Measurements from ENCODE around the gene ALAS1.
"Not testable (repeated sequence)": the region's sequence is repeated elsewhere in the genome, so short reads cannot be mapped to it uniquely, and the experiment has no call there.

The ALAS1 gene

DNA sequence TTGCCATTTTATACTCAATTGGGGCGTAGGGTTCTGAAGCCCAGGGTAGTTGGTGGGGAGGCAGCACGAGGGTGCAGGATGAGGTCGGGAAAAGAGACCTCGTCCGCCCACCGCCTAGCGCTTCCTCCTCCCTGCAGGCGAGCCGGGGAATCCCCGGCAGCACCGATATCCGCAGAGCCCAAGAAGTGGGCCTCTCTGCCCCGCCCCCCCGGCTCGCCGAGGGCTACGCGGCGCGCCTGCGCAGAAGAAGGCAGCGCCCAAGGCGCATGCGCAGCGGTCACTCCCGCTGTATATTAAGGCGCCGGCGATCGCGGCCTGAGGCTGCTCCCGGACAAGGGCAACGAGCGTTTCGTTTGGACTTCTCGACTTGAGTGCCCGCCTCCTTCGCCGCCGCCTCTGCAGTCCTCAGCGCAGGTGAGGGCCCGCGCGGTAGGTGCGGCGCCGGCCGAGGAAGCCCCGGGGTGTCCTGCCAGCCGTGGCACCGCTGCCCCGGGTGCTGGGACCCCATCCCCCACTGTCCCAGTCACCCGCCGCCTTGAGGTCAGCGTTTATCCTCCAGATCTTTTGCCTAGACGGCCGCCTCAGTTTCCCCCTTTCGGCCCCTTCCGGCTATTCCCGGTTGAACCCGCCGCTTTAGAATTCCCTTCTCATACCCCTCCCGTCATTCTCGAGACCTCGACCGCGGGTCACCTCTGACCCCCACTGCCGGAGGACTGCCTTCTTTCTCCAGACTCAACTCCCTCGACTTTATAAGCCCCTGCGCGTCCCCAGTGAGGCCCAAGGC is at the start of gene ALAS1:
Gene ALAS1 (plus strand): TSS at position 319 of the 784 bp plus-strand sequence. CDS start 1,082 bp downstream, outside the sequence.
- DNase-seq = peak; percentile 88

- DNase-seq = no peak
Observed at GRCh38 chr3:52149021-52149420, 48.9 kb upstream of the ALAS1 start.

GRCh38 chr3:52149726-52150125 is 48.2 kb upstream of the ALAS1 start:
- DNase-seq = no peak

DNA sequence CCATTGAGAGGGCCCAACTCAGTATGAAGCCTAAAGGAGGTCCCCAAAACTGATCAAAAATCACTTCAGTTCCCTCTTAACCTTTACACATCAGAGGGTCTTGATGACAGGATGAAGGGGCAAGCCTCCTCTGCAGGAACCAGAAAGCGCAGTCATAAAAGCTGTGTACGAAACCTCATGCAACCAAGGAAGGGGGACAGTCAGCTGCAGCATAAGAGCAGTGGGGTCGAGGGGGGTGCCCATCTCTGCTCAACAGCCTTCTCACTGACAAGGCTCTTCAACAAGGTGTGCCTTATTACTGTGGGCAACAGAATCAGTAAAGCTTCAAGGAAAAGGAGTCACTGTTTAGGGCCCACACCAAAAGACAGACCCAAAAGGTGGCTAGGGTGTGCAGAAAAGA is 47.6 kb upstream of the ALAS1 start:
- DNase-seq = no peak

- DNase-seq = no peak
Observed at GRCh38 chr3:52150860-52151259, 47.1 kb upstream of the ALAS1 start.

- DNase-seq = not testable (repeated sequence)
Observed at GRCh38 chr3:52151991-52152390, 46.0 kb upstream of the ALAS1 start.

GRCh38 chr3:52153389-52154096 is 44.4 kb upstream of the ALAS1 start:
- peak; percentile 86 for DNase-seq

DNA sequence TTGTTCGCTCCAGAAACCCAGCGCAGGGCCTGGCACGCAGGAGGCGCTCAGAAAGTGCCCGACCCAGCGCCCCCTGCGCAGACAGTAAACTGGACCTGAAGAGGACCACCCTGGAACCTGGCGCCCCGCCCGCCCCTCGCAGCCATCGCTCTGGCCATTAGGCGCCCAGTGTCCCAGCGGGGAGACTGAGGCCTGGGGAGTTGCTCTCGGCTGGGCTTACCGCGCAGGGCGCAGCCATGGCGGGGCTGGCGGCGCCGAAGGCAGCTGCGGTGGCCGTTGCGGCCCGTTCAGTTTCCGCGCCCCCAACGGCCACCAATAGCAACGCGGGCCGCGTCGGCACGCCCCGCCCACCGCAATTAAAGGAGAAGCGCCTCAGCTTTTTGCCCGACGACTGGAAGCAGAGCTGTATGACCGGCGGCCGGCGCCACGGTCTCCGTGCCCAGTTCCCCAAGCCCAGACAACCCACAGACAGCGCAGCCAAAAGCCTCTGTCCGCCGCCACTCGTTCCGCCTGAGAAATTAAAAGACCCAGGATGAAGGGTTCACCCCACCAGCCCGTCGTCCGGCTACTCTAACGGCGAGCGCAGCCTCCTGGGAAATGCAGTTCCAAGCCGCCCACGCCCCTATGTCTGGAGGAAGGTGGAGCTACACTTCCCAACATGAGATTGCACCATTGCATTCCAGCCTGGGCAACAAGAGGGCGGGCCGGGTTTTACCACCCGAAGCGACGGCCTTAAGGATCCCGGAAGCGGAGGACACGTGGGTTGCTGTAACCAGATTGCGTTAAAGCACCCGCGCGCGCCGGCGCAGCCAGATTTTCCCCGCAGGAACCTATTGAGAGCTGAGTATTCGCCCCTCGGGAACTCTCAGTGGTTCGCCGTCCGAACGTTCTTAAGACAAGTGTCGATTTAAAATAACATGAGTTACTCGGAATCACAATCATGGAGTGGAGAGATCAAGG is 43.5 kb upstream of the ALAS1 start, which contains the start of gene POC1A:
Gene POC1A (minus strand): TSS at position 289 of the 960 bp plus-strand sequence. CDS start 51 bp downstream, at position 238.
- DNase-seq = peak; percentile 96

- no peak for DNase-seq
Observed at GRCh38 chr3:52155912-52156311, 42.0 kb upstream of the ALAS1 start.

DNA sequence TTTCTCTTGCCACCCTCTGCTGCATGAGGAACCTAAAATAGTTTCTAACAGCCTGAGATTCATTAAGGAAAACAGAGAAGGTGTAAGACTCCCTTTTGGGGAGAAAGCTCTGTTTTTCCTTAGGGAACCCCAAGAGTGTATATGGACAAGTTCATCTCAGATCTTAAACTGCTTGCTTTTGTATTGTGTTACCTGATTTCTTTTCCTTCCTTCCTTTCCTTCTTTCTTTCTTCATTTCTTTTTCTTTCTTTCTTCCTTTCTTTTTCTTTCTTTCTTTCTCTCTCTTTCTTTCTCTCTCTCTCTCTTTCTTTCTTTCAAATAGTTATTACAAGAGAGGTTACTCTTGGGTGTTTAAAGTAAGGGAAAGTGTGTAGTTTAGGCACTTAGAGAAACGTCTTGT is 38.5 kb upstream of the ALAS1 start:
- no peak for DNase-seq

- no peak for DNase-seq
Observed at GRCh38 chr3:52162250-52162872, 35.6 kb upstream of the ALAS1 start.

GRCh38 chr3:52167240-52167639 is 30.7 kb upstream of the ALAS1 start:
- no peak for DNase-seq

- DNase-seq = not testable (repeated sequence)
Observed at GRCh38 chr3:52170217-52170616, 27.7 kb upstream of the ALAS1 start.

GRCh38 chr3:52171514-52172261 is 26.3 kb upstream of the ALAS1 start:
- no peak for DNase-seq

DNA sequence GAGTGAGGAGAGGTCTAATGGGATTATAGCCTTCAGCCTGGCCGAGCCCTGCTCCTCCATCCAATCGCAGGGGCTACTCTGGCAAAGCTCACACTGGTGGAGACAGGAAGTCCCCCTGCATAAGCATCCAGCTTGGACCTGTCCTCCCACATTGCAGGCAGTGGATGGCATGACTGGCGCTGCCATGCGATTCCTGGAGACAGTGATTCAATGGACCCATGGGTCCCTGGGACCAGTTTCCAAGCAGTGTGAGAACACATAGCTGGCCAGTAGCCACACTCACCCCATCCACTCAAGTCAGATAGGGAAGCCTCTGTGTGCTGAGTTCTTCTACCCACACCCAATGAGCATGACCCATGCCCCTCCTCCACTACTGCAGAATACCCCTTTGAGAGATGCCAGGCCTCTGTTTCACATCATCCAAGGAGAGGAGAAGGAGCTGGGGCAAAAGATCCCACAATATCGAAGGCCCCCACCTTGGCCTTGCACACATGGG is 25.6 kb upstream of the ALAS1 start:
- no peak for DNase-seq

- no peak for DNase-seq
Observed at GRCh38 chr3:52173101-52173500, 24.9 kb upstream of the ALAS1 start.

DNA sequence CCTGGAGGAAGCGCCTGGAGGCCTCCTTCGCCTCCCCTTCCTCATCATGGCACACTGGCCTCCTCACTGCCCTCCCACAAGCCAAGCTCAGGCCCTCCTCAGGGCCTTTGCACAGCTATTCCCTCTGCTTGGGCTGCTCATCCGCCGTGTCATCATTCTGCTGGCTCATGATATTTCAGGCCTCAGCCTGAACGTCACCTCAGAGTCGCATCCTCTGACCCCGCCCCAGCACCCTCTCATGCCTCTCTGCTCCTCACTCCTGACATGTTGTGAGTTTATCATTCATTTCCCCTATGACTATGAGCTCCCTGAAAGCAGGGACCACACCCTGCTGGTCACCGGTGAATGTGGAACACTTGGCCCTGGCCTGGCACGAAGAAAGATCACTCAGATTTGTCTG is 23.1 kb upstream of the ALAS1 start:
- no peak for DNase-seq

- DNase-seq = no peak
Observed at GRCh38 chr3:52175416-52176179, 22.4 kb upstream of the ALAS1 start.

GRCh38 chr3:52176180-52176752 is 21.7 kb upstream of the ALAS1 start:
- DNase-seq = no peak

DNA sequence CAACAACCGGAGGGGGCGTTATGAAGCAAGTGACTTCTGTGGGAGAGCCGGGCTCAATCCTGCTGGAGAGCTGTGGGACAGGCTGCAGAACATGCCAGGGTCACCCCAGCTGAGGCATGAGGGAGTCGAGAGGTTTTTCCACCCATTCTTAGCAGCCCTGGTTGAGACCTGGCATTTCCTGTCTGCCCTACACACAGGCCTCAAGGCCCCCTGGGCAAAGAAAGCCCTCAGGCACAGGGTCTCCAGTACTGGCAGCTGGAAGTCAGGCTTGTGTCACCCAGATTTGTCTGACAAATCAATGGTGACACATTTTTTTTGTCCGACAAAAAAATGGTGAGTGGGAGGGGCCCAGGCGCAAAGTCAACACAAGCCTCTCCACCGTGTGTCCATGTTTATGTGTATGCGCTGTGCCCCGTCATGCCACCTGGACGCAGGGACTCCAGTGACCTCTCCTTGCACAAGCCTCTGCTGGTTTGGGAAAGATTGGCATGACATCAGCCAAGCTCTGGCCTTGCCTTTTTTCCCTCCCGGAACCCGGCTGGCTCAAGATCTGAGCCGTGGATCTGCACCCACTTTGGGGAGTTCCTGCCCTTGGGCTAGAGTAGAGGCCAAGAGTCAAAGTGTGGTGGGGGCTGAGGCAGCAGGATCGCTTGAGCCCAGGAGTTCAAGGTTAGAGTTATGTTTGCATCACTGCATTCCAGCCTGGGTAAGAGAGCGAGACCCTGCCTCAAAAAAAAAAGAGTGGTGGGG is 20.8 kb upstream of the ALAS1 start:
- DNase-seq = peak; percentile 50

All from NCI-H69 (cell line).